ENCODE data around the gene XRCC4. TPM values are rescaled to one million over a fixed set of nuclear protein-coding genes. Genes with fewer than 3 reads are reported as not detected.

Gene XRCC4
- total RNA-seq, 2 experiments from 2014 or later, result 12.8 to 12.9 TPM

DNA sequence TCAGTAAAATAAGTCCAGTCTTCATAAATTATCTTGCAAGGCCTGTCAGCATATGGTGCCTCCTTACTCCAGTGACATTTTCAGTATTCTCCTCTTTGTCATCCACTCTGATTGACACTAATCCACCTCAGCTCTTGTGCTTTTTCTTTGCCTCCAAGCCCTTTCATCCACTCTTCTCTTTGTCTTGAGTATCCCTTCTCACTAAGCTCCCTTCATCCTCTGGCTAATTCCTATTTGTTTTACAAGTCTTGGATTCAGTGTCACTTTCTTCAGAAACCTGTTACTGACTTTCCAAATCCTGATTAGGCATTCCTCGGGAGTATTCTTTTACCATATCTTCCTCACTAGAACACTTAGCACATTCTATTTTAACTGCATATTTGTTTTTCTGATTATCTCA lies 293.6 kb downstream of the XRCC4 start:
- H3K27ac Mint-ChIP-seq, result no peak overlapping the region
- ATAC-seq, result no peak
- peaks cover 1% of the 10 kb centered on the region for H3K9me3 Mint-ChIP-seq
- TF ChIP-seq, protein P1, sequence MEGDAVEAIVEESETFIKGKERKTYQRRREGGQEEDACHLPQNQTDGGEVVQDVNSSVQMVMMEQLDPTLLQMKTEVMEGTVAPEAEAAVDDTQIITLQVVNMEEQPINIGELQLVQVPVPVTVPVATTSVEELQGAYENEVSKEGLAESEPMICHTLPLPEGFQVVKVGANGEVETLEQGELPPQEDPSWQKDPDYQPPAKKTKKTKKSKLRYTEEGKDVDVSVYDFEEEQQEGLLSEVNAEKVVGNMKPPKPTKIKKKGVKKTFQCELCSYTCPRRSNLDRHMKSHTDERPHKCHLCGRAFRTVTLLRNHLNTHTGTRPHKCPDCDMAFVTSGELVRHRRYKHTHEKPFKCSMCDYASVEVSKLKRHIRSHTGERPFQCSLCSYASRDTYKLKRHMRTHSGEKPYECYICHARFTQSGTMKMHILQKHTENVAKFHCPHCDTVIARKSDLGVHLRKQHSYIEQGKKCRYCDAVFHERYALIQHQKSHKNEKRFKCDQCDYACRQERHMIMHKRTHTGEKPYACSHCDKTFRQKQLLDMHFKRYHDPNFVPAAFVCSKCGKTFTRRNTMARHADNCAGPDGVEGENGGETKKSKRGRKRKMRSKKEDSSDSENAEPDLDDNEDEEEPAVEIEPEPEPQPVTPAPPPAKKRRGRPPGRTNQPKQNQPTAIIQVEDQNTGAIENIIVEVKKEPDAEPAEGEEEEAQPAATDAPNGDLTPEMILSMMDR (IDR thresholded peaks at IDR 0.05), result no peak
- no peak for DNase-seq
- H3K4me3 Mint-ChIP-seq, result no peak overlapping the region
- peaks cover 4% of the 10 kb centered on the region for H3K27me3 Mint-ChIP-seq
- POLR2A ChIA-PET, result no interaction called here
- intact Hi-C loops (cut with micrococcal nuclease), result no loop called here
- H3K36me3 Mint-ChIP-seq (ENCODE audit: low read depth), result no peaks in the 10 kb centered on the region
- H3K4me1 Mint-ChIP-seq (ENCODE audit: low read depth), result no peaks in the 10 kb centered on the region
- CTCF ChIA-PET, result interaction anchor here (0.9 kb wide), 1 partner anchor 31 kb away, joined by 3 read pairs; no protein-coding TSS in a partner anchor

DNA sequence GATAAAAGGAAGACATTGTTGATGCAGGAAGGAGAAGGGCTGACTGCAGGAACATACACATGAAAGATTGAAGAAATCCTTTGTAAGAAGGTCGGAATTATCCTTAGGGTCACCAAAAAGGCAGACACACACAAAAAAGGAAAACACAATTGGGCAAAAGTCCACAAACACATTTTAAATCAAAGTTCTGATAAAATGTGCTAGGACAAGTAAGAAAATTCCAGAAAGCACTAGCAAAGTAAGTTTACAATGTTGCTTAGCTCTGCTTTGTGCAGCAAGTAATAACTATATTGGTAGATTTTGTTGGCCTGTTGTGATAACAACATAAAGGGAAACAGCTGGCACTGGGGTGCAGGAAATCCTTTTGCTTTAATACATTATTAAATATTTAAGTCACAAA lies 294.4 kb downstream of the XRCC4 start:
- CTCF ChIA-PET, result interaction anchor here (0.9 kb wide), 1 partner anchor 31 kb away, joined by 3 read pairs; no protein-coding TSS in a partner anchor
- Mint-ChIP-seq H3K27me3 (peaks cover 1% of the 10 kb centered on the region), H3K4me1 (ENCODE audit: low read depth) (no peaks in the 10 kb centered on the region), H3K4me3 (no peak overlapping the region), H3K27ac (no peak overlapping the region), H3K36me3 (ENCODE audit: low read depth) (no peaks in the 10 kb centered on the region), H3K9me3 (peaks cover 1% of the 10 kb centered on the region)
- TF ChIP-seq, protein P1 (IDR thresholded peaks at IDR 0.05), result no peak
- DNase-seq, result no peak
- intact Hi-C loops (cut with micrococcal nuclease), result no loop called here
- ATAC-seq, result no peak
- POLR2A ChIA-PET, result no interaction called here

DNA sequence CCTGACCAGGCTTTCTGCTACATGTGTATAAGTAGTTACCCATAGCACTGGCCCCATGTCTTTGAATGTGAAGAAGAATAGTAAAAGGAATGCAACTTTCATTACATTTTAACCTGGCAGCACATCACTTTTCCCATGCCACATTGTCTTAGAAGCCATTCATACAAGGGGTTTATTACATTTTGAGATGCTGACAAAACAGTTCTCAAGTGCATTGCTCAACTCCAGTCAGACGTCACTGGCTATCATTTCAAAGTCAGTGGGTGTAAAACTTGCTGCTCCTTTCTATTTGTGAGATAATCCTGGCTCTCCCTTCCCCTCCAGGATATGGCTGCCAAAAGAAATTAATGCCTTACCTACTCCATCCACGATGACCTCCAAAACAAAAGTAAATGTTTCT lies 297.2 kb downstream of the XRCC4 start:
- DNase-seq, result no peak
- Mint-ChIP-seq H3K27ac (no peak overlapping the region), H3K27me3 (no peaks in the 10 kb centered on the region), H3K4me1 (ENCODE audit: low read depth) (no peaks in the 10 kb centered on the region), H3K4me3 (no peak overlapping the region), H3K36me3 (ENCODE audit: low read depth) (no peaks in the 10 kb centered on the region), H3K9me3 (no peaks in the 10 kb centered on the region)
- no peak for ATAC-seq
- CTCF ChIA-PET, result no interaction called here
- intact Hi-C loops (cut with micrococcal nuclease), result no loop called here
- POLR2A ChIA-PET, result no interaction called here
- TF ChIP-seq, protein P1 (IDR thresholded peaks at IDR 0.05), result no peak

DNA sequence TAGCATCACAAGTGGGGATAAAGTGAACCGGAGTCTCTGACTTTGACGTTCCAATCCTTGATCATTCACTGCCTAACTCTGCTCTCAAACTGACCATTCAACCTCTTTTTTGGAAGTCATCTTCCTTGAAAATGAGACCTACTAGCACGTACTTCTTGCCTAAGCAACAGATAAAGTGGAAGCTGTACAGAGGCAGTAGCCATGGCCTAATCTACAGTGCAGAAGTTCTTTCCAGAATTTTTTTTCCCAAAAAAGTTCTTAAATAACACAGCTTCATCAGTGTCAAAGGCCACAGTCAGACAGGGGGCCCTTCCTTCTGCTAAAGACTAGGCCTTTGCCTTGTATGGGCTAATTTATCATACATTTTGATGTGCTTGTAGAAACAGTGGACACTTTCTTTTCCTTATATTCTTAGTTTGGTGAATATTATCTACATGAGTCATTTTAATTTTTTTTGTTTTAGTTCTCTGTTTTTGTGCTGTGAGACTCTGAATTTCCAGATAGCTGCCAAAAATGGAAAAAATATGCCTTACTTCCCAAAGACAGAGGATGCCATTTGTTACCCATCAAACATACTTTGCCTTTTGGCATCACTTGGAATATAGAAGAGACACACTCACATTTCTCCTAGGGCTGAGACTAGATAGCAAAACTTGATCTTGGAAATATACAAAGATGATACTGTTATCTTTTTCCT lies 297.9 kb downstream of the XRCC4 start:
- Mint-ChIP-seq H3K27me3 (no peaks in the 10 kb centered on the region), H3K9me3 (no peaks in the 10 kb centered on the region), H3K27ac (no peak overlapping the region), H3K36me3 (ENCODE audit: low read depth) (no peaks in the 10 kb centered on the region), H3K4me3 (no peak overlapping the region), H3K4me1 (ENCODE audit: low read depth) (no peaks in the 10 kb centered on the region)
- DNase-seq (no peak), ATAC-seq (no peak)
- TF ChIP-seq, protein P1 (IDR thresholded peaks at IDR 0.05), result no peak
- CTCF ChIA-PET, result no interaction called here
- POLR2A ChIA-PET, result no interaction called here
- intact Hi-C loops (cut with micrococcal nuclease), result no loop called here

DNA sequence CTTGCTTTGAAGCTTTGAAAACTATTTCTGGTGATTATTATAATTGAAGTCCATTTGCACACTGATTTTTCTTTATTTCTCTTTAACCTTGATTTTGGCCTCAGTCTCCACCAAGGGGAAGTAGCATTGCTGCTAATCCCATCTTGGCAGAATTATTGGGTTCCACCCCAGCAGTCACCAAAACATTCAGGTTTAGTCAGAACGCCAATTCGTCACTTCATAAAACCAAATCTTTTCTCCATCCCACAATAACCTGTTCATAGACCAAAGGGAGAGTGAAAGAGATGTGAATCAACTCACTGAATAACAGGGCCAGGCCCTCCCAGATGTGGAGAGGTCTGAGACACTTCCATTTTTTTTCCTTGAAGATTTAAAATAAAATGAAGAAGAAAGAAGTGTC lies 299.1 kb downstream of the XRCC4 start:
- TF ChIP-seq, protein P1 (IDR thresholded peaks at IDR 0.05), result no peak
- Mint-ChIP-seq H3K27me3 (no peaks in the 10 kb centered on the region), H3K9me3 (no peaks in the 10 kb centered on the region), H3K4me1 (ENCODE audit: low read depth) (no peaks in the 10 kb centered on the region), H3K36me3 (ENCODE audit: low read depth) (no peaks in the 10 kb centered on the region), H3K4me3 (no peak overlapping the region), H3K27ac (no peak overlapping the region)
- no peak for ATAC-seq
- ChIA-PET POLR2A (no interaction called here), CTCF (no interaction called here)
- no peak for DNase-seq
- intact Hi-C loops (cut with micrococcal nuclease), result no loop called here
